HepG2 (cell line): ENCODE data around the gene GPR31. TPM values are rescaled to one million over a fixed set of nuclear protein-coding genes. Genes with fewer than 3 reads are reported as not detected.

ENCODE experiments used
- ATRX ChIP-seq: sonication (generic); formaldehyde crosslinking; IDR thresholded peaks from 2 replicates; pipeline ENCODE4 v1.4.0; 2020; ENCODE audit warnings: missing genetic modification reagents, borderline replicate concordance
- HOXA3 ChIP-seq: sonication (generic); formaldehyde crosslinking; IDR thresholded peaks from 2 replicates; pipeline ENCODE4 v1.5.0; 2020; ENCODE audit warnings: missing genetic modification reagents
- KLF16 ChIP-seq, 2 experiments: sonication (generic) in 1 of 2; formaldehyde crosslinking in 1 of 2; IDR thresholded peaks; 2 replicates each; pipeline versions ENCODE4 v1.6.1 to v1.8.0; 2016 to 2023; ENCODE audit warnings: missing genetic modification reagents in 2 of 2, missing compliant biosample characterization in 1 of 2
- NPAS2 ChIP-seq: sonication (generic); formaldehyde crosslinking; IDR thresholded peaks from 2 replicates; pipeline ENCODE4 v1.8.0; 2022; ENCODE audit warnings: mild to moderate bottlenecking, missing genetic modification reagents, borderline replicate concordance
- NR3C1 ChIP-seq: sonication (generic); formaldehyde crosslinking; IDR thresholded peaks from 2 replicates; pipeline ENCODE4 v1.4.0; 2020; ENCODE audit warnings: missing genetic modification reagents
- RXRB ChIP-seq: IDR thresholded peaks from 2 replicates; pipeline ENCODE4 v1.6.1; 2016; ENCODE audit warnings: borderline replicate concordance, missing genetic modification reagents, missing compliant biosample characterization
- SP2 ChIP-seq: sonication (generic); formaldehyde crosslinking; IDR thresholded peaks from 2 replicates; pipeline ENCODE4 v1.5.1; 2020; ENCODE audit warnings: mild to moderate bottlenecking, missing genetic modification reagents
- TBL1XR1 ChIP-seq: fragments of 150-350 bp; IDR thresholded peaks from 2 replicates; pipeline ENCODE4 v1.6.1; 2014; ENCODE audit warnings: borderline replicate concordance, low read length; ENCODE audit not compliant: partially characterized antibody
- ZFX ChIP-seq: sonication (generic); formaldehyde crosslinking; IDR thresholded peaks from 2 replicates; pipeline ENCODE4 v1.4.0; 2020; ENCODE audit warnings: mild to moderate bottlenecking, low read depth, missing genetic modification reagents, moderate library complexity
- ZNF33A ChIP-seq: sonication (generic); formaldehyde crosslinking; IDR thresholded peaks from 2 replicates; pipeline ENCODE4 v1.5.1; 2020; ENCODE audit warnings: missing genetic modification reagents, mild to moderate bottlenecking, moderate library complexity, borderline replicate concordance
- ZNF788 ChIP-seq: sonication (generic); formaldehyde crosslinking; IDR thresholded peaks from 2 replicates; pipeline ENCODE4 v1.5.0; 2020; ENCODE audit warnings: mild to moderate bottlenecking, missing genetic modification reagents, borderline replicate concordance
- polyA plus RNA-seq, 8 experiments: library from polyadenylated mRNA; depleted of rRNA in 3 of 8; stranded (reverse) in 7 of 8; unstranded in 1 of 8; fragments of >200 nt; fragmentation: Illumina TruSeq in 4 of 8; extraction: Trizol in 4 of 8; gene quantifications; 2 replicates each; pipeline versions ENCODE4 v1.2.1 to v1.2.3, GENCODE V29; 2011 to 2016; ENCODE audit warnings: low read depth in 4 of 8, missing spikeins in 1 of 8, mixed read lengths in 1 of 8; ENCODE audit not compliant: insufficient read depth in 1 of 8
- total RNA-seq, 5 experiments: library from RNA; depleted of rRNA; stranded (reverse); fragments of >200 nt; fragmentation: Illumina TruSeq; extraction: Trizol; gene quantifications; 2 replicates each; pipeline ENCODE4 v1.2.3, GENCODE V29; 2016; ENCODE audit warnings: low read depth in 1 of 5
- TF ChIP-seq, protein P1 (sequence below): sonication (generic); formaldehyde crosslinking; IDR thresholded peaks from 2 replicates; pipeline ENCODE4 v1.5.0; 2020; ENCODE audit warnings: missing genetic modification reagents
- TF ChIP-seq, protein P2 (sequence below): sonication (generic); formaldehyde crosslinking; IDR thresholded peaks from 2 replicates; pipeline ENCODE4 v1.4.0; 2020; ENCODE audit warnings: missing genetic modification reagents, borderline replicate concordance
- TF ChIP-seq, protein P3 (sequence below): sonication (generic); formaldehyde crosslinking; IDR thresholded peaks from 2 replicates; pipeline ENCODE4 v1.4.0; 2020; ENCODE audit warnings: missing genetic modification reagents, borderline replicate concordance
- TF ChIP-seq, protein P4 (sequence below): sonication (generic); formaldehyde crosslinking; conservative IDR thresholded peaks from 2 replicates; pipeline ENCODE4 v1.4.0; 2020; ENCODE audit warnings: mild to moderate bottlenecking, missing genetic modification reagents, moderate library complexity

Gene GPR31
- total and polyA plus RNA-seq, 2 of the 13 experiments (the other 11 are each of a cell fraction or from before 2014, with no cell fraction given) = not detected

DNA sequence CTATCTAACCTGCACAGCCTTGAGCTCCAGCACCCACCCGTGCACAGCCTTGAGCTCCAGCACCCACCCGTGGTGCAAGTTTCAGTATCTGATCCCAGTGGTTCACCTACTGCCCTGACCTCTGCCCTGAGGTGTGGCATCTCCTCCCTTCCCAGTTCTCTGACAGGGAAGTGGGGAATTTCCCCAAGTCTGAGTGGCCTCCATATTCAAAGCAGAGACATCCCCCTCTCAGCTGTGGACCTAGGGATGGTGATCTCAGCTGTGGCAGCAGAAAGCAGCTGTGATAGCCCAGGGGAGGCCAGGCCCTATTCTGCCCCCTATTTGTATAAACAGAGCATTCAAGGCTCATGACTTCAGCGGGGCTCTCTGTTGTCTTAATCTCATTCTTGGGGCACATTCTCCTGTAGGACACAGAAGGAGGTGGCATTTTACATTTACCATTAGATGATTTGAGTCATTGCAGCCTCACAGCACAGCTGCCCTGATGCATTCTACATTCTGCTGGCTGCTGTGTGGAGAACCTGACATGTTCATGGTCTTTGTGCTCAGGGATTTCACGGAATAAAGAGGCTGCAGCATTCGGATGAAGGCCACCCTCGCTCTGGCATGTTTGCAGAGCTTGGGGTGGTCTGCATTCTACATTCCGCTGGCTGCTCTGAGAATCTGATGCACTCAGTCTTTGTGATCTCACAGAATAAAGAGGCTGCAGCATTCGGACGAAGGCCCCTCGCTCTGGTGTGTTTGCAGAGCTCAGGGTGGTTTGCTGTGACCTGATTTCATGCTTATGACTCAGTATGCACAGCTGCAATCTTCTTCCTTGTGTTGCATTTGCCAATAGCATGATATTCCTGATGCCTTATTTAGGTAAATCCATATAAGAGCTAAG is 16.9 kb downstream of the GPR31 start (continued):
- TF ChIP-seq, protein P1, sequence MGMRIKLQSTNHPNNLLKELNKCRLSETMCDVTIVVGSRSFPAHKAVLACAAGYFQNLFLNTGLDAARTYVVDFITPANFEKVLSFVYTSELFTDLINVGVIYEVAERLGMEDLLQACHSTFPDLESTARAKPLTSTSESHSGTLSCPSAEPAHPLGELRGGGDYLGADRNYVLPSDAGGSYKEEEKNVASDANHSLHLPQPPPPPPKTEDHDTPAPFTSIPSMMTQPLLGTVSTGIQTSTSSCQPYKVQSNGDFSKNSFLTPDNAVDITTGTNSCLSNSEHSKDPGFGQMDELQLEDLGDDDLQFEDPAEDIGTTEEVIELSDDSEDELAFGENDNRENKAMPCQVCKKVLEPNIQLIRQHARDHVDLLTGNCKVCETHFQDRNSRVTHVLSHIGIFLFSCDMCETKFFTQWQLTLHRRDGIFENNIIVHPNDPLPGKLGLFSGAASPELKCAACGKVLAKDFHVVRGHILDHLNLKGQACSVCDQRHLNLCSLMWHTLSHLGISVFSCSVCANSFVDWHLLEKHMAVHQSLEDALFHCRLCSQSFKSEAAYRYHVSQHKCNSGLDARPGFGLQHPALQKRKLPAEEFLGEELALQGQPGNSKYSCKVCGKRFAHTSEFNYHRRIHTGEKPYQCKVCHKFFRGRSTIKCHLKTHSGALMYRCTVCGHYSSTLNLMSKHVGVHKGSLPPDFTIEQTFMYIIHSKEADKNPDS (CRISPR knock-in tag) = 0 out of 2 replicates have a peak, but pooled peaks have one; percentile 33
- TF ChIP-seq, protein P2, sequence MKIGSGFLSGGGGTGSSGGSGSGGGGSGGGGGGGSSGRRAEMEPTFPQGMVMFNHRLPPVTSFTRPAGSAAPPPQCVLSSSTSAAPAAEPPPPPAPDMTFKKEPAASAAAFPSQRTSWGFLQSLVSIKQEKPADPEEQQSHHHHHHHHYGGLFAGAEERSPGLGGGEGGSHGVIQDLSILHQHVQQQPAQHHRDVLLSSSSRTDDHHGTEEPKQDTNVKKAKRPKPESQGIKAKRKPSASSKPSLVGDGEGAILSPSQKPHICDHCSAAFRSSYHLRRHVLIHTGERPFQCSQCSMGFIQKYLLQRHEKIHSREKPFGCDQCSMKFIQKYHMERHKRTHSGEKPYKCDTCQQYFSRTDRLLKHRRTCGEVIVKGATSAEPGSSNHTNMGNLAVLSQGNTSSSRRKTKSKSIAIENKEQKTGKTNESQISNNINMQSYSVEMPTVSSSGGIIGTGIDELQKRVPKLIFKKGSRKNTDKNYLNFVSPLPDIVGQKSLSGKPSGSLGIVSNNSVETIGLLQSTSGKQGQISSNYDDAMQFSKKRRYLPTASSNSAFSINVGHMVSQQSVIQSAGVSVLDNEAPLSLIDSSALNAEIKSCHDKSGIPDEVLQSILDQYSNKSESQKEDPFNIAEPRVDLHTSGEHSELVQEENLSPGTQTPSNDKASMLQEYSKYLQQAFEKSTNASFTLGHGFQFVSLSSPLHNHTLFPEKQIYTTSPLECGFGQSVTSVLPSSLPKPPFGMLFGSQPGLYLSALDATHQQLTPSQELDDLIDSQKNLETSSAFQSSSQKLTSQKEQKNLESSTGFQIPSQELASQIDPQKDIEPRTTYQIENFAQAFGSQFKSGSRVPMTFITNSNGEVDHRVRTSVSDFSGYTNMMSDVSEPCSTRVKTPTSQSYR (CRISPR knock-in tag) = no peak
- TF ChIP-seq ATRX (CRISPR knock-in tag) (no peak), NR3C1 (no peak), HOXA3 (CRISPR knock-in tag) (peak; percentile 58), SP2 (CRISPR knock-in tag) (no peak), ZNF33A (CRISPR knock-in tag) (no peak), RXRB (peak; percentile 68; the same call in 1 of the 2 replicates), ZNF788 (CRISPR knock-in tag) (peak; percentile 54; the same call in 1 of the 2 replicates), TBL1XR1 (peak; percentile 69), ZFX (peak; percentile 38; the same call in 1 of the 2 replicates), NPAS2 (CRISPR knock-in tag) (no peak), KLF16 (CRISPR knock-in tag; IDR thresholded peaks at IDR 0.05) (peak in 1 of 2 experiments; percentile 26; a peak in 1 of 4 replicates)
- TF ChIP-seq, protein P3, sequence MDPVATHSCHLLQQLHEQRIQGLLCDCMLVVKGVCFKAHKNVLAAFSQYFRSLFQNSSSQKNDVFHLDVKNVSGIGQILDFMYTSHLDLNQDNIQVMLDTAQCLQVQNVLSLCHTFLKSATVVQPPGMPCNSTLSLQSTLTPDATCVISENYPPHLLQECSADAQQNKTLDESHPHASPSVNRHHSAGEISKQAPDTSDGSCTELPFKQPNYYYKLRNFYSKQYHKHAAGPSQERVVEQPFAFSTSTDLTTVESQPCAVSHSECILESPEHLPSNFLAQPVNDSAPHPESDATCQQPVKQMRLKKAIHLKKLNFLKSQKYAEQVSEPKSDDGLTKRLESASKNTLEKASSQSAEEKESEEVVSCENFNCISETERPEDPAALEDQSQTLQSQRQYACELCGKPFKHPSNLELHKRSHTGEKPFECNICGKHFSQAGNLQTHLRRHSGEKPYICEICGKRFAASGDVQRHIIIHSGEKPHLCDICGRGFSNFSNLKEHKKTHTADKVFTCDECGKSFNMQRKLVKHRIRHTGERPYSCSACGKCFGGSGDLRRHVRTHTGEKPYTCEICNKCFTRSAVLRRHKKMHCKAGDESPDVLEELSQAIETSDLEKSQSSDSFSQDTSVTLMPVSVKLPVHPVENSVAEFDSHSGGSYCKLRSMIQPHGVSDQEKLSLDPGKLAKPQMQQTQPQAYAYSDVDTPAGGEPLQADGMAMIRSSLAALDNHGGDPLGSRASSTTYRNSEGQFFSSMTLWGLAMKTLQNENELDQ (CRISPR knock-in tag) = no peak
- TF ChIP-seq, protein P4, sequence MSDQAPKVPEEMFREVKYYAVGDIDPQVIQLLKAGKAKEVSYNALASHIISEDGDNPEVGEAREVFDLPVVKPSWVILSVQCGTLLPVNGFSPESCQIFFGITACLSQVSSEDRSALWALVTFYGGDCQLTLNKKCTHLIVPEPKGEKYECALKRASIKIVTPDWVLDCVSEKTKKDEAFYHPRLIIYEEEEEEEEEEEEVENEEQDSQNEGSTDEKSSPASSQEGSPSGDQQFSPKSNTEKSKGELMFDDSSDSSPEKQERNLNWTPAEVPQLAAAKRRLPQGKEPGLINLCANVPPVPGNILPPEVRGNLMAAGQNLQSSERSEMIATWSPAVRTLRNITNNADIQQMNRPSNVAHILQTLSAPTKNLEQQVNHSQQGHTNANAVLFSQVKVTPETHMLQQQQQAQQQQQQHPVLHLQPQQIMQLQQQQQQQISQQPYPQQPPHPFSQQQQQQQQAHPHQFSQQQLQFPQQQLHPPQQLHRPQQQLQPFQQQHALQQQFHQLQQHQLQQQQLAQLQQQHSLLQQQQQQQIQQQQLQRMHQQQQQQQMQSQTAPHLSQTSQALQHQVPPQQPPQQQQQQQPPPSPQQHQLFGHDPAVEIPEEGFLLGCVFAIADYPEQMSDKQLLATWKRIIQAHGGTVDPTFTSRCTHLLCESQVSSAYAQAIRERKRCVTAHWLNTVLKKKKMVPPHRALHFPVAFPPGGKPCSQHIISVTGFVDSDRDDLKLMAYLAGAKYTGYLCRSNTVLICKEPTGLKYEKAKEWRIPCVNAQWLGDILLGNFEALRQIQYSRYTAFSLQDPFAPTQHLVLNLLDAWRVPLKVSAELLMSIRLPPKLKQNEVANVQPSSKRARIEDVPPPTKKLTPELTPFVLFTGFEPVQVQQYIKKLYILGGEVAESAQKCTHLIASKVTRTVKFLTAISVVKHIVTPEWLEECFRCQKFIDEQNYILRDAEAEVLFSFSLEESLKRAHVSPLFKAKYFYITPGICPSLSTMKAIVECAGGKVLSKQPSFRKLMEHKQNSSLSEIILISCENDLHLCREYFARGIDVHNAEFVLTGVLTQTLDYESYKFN = peak; percentile 74
